HuH-7.5 (cell line): Measurements from ENCODE around the gene QRSL1.
A peak's percentile ranks its signal among the peaks of the same experiment; 100 is the strongest.
"Not testable (repeated sequence)": the region's sequence is repeated elsewhere in the genome, so short reads cannot be mapped to it uniquely, and the experiment has no call there.

ENCODE experiments used
- DNase-seq: peaks from one replicate; pipeline ENCODE4 v3.0.0; 2011; ENCODE audit warnings: low spot score

The QRSL1 gene

DNA sequence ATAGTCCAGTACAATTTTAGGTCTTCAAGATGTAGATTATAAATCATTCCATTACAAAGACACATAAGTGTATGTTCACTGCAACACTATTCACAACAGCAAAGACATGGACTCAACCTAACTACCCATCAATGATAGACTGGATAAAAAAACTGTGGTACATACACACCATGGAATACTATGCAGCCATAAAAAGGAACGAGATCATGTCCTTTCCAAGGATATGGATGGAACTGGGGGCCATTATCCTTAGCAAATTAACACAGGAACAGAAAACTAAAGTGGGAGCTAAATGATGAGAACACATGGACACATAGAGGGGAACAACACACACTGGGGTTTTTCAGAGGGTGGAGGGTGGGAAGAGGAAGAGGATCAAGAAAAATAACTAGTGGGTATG is 6.3 kb upstream of the QRSL1 start:
- no peak for DNase-seq

DNA sequence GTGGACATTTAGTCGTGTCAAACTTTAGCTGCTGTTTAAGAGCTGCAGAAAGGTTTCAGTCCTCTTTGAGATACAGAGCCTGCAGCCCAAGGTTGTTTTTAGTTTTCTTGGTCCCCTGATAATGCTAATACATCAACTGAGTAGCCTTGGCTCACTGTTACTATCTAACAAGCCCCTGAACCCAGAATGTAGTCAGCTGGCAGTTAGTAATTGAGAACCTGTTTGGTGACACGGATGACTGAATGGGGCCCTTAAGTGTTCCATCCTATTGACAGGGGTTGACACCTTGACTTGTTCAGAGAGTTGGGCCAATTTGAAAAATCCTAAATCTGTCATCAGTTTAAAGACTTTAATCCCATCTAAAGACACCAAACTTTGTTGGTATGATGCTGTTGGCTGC is 2.9 kb upstream of the QRSL1 start:
- no peak for DNase-seq

DNA sequence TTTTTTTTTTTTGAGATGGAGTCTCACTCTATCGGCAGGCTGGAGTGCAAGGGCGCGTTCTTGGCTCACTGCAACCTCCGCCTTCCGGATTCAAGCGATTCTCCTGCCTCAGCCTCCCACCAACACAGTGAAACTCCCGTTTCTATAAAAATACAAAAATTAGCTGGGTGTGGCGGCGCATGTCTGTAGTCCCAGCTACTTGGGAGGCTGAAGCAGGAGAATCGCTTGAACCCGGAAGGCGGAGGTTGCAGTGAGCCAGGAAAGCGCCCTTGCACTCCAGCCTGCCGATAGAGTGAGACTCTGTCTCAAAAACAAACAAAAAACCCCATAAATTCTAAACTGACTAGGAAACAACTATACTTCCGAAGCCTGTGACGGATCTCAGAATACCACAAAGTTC is 1.6 kb upstream of the QRSL1 start:
- DNase-seq: not testable (repeated sequence)

- no peak for DNase-seq
Measured at GRCh38 chr6:106628658-106629102, 698 bp upstream of the QRSL1 start.

- peak; percentile 20 for DNase-seq
Measured at GRCh38 chr6:106629859-106630163, 433 bp downstream of the QRSL1 start.

- DNase-seq: no peak
Measured at GRCh38 chr6:106630366-106630765, 988 bp downstream of the QRSL1 start.

- no peak for DNase-seq
Measured at GRCh38 chr6:106631346-106631745, 2.0 kb downstream of the QRSL1 start.

GRCh38 chr6:106634565-106634964 is 5.2 kb downstream of the QRSL1 start:
- DNase-seq: no peak

GRCh38 chr6:106637051-106637716 is 7.8 kb downstream of the QRSL1 start:
- DNase-seq: no peak

DNA sequence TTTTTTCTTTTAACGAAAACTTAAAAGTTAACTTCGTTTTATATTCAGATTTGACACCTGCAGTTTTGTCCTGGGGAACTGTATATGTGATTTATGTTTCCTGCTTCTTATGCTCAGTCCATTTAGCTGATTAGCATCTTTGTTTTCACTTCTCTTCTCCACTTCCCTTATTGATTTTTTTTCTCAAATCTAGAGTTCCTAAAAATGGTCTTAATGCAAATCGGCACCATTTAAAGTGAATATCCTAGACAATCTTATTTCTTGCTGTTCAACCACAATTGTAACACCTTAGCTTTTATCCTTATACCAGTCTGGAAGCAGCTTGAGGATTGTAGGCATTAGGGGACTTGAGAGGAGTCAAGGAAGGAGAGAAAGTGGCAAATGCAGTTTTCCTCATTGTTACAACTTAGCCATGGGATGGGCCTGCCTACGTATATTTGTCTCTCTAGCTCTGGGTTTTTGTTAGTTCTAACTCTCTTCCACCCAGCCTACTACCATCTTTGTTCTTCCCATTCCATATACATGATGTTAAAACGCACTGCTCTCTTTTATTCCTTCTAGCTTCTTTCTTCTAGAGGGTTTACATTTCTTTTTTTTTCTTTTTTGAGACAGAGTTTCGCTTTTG is 8.5 kb downstream of the QRSL1 start:
- no peak for DNase-seq

- no peak for DNase-seq
Measured at GRCh38 chr6:106639812-106640211, 10.4 kb downstream of the QRSL1 start.

DNA sequence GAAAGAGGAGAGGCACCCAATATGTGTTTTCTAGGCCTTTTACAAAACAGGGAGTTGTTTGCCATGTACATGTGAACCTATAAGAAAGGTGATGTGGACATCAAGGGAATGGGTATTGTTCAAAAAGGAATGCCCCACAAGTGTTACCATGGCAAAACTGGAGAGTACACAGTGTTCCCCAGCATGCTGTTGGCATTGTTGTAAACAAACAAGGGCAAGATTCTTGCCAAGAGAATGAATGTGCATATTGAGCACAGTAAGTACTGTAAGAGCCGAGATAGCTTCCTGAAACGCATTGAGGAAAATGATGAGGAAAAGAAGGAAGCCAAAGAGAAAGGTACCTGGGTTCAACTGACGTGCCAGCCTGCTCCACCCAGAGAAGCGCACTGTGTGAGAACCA is 13.1 kb downstream of the QRSL1 start:
- DNase-seq: no peak

- DNase-seq: no peak
Measured at GRCh38 chr6:106643061-106643460, 13.7 kb downstream of the QRSL1 start.

- DNase-seq: no peak
Measured at GRCh38 chr6:106648651-106649308, 19.4 kb downstream of the QRSL1 start.

- DNase-seq: no peak
Measured at GRCh38 chr6:106658469-106658868, 29.1 kb downstream of the QRSL1 start.

DNA sequence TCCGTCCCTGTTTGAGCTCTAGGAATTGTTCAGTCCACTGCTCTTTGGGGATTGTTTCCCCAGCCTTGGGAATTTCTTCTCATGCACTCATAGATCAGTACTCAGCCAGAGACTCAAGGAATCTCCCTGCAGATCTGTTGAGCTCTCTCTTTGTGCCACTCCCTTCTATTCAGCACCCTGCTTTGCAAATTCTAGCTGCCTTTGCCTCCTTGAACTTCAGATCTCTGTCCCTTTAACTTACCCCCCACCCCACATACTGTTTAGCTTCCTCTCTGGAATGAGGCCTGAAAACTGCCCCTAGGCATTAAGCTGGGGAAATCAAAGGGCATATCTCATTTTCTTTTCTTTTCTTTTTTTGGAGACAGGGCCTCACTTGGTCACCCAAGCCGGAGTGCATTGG is 30.5 kb downstream of the QRSL1 start:
- no peak for DNase-seq

DNA sequence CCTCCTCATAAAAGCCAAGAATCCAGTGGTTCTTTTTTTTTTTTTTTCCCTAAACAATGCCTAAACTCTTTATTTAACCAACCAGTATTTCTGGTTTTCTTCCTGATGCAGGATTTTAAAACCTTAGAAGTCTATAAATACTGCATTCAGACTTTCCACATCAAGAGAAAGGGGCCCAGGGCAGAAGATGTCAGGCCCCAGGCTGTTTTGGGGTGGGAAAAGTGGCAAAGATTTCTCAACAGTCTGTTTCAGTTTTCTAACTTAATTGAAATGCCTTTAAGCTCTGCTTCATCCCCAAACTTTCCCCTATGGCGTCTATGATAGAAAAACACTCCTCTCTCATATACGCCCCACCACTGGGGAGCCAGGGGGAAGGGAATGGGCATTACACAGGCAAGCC is 33.1 kb downstream of the QRSL1 start:
- DNase-seq: no peak

DNA sequence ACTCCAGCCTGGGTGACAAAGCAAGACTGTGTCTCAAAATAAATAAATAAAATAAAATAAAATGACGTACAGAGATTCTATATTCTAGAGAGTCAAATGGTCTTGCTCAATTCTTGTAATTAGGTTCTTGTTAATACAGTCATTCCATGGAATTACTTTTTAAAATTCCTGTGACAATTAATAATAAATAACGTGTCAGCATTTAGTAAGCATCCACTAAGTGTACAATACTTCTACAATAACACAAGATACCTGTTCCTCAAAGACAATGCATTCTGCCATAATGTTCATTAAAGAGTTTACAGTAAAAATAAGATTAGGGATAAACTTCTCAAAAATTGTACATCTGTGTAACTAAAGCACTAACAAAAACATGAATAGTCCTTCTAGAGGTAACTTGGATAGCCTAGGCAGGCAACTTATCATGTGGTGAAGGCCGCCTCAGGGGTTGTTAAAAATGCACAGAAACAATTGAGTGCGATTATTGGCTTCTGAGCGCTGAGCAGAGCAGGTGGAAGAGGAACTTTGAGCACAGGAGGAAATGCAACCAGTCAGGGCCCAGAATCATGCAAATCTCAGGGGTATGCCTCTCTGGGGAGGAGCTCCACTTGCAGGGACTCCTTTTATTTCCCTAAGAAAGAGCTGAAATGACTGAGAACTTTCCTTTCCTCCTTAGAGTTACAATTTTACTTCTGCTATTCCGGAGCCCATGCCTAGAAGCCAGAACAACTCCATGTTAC is 37.1 kb downstream of the QRSL1 start:
- DNase-seq: no peak

DNA sequence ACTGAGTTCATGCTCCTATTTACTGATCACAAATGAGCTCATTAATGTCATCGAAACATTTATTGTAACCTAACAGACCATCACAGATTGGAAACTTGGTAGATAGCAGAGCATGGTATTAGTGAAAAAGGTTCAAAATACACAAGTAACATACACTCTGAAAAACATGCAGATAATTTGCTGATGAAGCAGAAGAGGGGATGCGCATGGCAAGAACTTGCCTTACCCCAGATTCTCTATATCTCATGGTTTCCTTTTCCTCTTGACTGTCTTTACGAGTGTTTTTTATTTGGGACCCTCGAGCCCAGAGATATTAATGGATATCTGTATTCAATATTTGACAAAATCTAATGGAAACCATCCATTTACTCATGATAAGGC is 37.6 kb downstream of the QRSL1 start:
- no peak for DNase-seq

- no peak for DNase-seq
Measured at GRCh38 chr6:106670236-106670635, 40.9 kb downstream of the QRSL1 start.

GRCh38 chr6:106671651-106672050 is 42.3 kb downstream of the QRSL1 start:
- DNase-seq: no peak

DNA sequence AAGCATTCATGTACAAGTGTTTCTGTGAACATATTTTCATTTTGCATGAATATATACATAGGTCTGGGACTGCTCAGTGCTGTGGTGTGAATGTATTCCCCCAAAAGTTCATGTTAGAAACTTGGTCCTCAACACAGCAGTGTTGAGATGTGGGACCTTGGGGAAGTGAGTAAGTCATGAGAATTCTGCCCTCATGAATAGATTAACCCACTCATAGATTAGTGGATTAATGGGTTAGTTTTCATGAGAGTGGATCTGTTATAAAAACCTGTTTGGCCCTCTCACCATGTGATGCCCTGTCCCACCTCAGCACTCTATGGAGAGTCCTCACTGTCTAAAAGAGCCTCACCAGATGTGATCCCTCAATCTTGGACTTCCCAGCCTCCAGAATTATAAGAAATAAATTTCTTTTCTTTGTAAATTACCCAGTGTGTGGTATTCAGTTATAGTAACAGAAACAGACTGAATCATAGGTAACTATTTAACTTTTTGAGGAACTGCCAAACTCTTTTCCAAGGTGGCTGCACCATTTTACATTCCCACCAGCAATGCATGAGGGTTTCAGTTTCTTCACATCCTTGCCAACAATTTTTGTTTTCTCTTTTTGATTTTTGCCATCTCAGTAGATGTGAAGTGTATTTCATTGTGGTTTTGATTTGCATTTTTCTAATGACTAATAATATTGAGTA is 45.3 kb downstream of the QRSL1 start:
- no peak for DNase-seq
